ENCODE measurements around the gene RAP1GDS1. TPM values are rescaled to one million over a fixed set of nuclear protein-coding genes. Genes with fewer than 3 reads are reported as not detected.

The RAP1GDS1 gene
- total and polyA plus RNA-seq, 7 donors: 5.6 to 12.4 (median 9.9) TPM

GRCh38 chr4:98467627-98468072 lies 206.5 kb downstream of the RAP1GDS1 start:
- DNase-seq (peak; percentile 29 to 70), ATAC-seq (peak; percentile 83 to 94 (median 92))
- H3K27me3 ChIP-seq (ENCODE audit: insufficient read depth in 3 of 3, low read length in 2 of 3): peaks cover 0 to 4% (median 0%) of the 10 kb centered on the region in 3 donors
- H3K27ac ChIP-seq: no peak overlapping the region
- H3K4me1 ChIP-seq: peaks cover 3% of the 10 kb centered on the region
- no peaks in the 10 kb centered on the region for H3K9me3 ChIP-seq
- intact Hi-C loops (cut with DNase I): loop anchor here in 1 of 2 donors (2.0 to 10.0 kb wide), 2 partner anchors 313 to 997 kb away; no protein-coding TSS in a partner anchor
- TF ChIP-seq CTCF (IDR thresholded peaks at IDR 0.05): peak; percentile 70
- H3K4me3 ChIP-seq: peak overlapping the region; percentile 60
- 1 to 3% (median 2%) methylated on average over 20 of the region's 20 CpGs for WGBS, 3 donors
- H3K36me3 ChIP-seq (ENCODE audit: insufficient read depth in 1 of 2, low read depth in 1 of 2): no peaks in the 10 kb centered on the region

GRCh38 chr4:98468709-98469108 lies 207.5 kb downstream of the RAP1GDS1 start:
- peaks cover 3% of the 10 kb centered on the region for H3K4me1 ChIP-seq
- no peak for ATAC-seq

GRCh38 chr4:98469771-98470170 lies 208.6 kb downstream of the RAP1GDS1 start:
- WGBS, 3 donors: 61 to 68% (median 63%) methylated on average over 2 of the region's 2 CpGs
- Histone ChIP-seq H3K9me3 (no peaks in the 10 kb centered on the region), H3K27me3 (ENCODE audit: insufficient read depth in 3 of 3, low read length in 2 of 3) (peaks cover 0 to 4% (median 0%) of the 10 kb centered on the region in 3 donors), H3K27ac (no peak overlapping the region), H3K36me3 (ENCODE audit: insufficient read depth in 1 of 2, low read depth in 1 of 2) (no peaks in the 10 kb centered on the region), H3K4me3 (no peak overlapping the region), H3K4me1 (peaks cover 3% of the 10 kb centered on the region)
- ATAC-seq: no peak
- TF ChIP-seq CTCF (IDR thresholded peaks at IDR 0.05): no peak
- no peak for DNase-seq
- intact Hi-C loops (cut with DNase I): loop anchor here in 1 of 2 donors (10.0 kb wide), 1 partner anchor 315 kb away; no protein-coding TSS in a partner anchor

More at GRCh38 chr4:98468709-98469108, 207.5 kb downstream of the RAP1GDS1 start:
- Histone ChIP-seq H3K27me3 (ENCODE audit: insufficient read depth in 3 of 3, low read length in 2 of 3) (peaks cover 0 to 4% (median 0%) of the 10 kb centered on the region in 3 donors), H3K9me3 (no peaks in the 10 kb centered on the region), H3K27ac (no peak overlapping the region), H3K36me3 (ENCODE audit: insufficient read depth in 1 of 2, low read depth in 1 of 2) (no peaks in the 10 kb centered on the region), H3K4me3 (no peak overlapping the region)
- intact Hi-C loops (cut with DNase I): loop anchor here in 1 of 2 donors (10.0 kb wide), 1 partner anchor 314 kb away; no protein-coding TSS in a partner anchor
- DNase-seq: no peak
- 13 to 22% (median 20%) methylated on average over 6 of the region's 6 CpGs for WGBS, 3 donors
- no peak for TF ChIP-seq CTCF (IDR thresholded peaks at IDR 0.05)

GRCh38 chr4:98470366-98470765 lies 209.2 kb downstream of the RAP1GDS1 start:
- Histone ChIP-seq H3K9me3 (no peaks in the 10 kb centered on the region), H3K36me3 (ENCODE audit: insufficient read depth in 1 of 2, low read depth in 1 of 2) (no peaks in the 10 kb centered on the region), H3K27ac (no peak overlapping the region), H3K4me1 (peaks cover 3% of the 10 kb centered on the region), H3K4me3 (no peak overlapping the region), H3K27me3 (ENCODE audit: insufficient read depth in 3 of 3, low read length in 2 of 3) (peaks cover 0 to 4% (median 0%) of the 10 kb centered on the region in 3 donors)
- ATAC-seq (no peak), DNase-seq (no peak)
- 50 to 58% (median 52%) methylated on average over 3 of the region's 3 CpGs for WGBS, 3 donors
- intact Hi-C loops (cut with DNase I): no loop called here
- TF ChIP-seq CTCF (IDR thresholded peaks at IDR 0.05): no peak

- Histone ChIP-seq H3K9me3 (no peaks in the 10 kb centered on the region), H3K4me1 (peaks cover 3% of the 10 kb centered on the region), H3K4me3 (no peak overlapping the region), H3K27me3 (ENCODE audit: insufficient read depth in 3 of 3, low read length in 2 of 3) (peaks cover 0 to 4% (median 0%) of the 10 kb centered on the region in 3 donors), H3K36me3 (ENCODE audit: insufficient read depth in 1 of 2, low read depth in 1 of 2) (no peaks in the 10 kb centered on the region), H3K27ac (no peak overlapping the region)
- 48 to 66% (median 52%) methylated on average over 7 of the region's 7 CpGs for WGBS, 3 donors
- DNase-seq (no peak), ATAC-seq (no peak)
- no peak for TF ChIP-seq CTCF (IDR thresholded peaks at IDR 0.05)
- intact Hi-C loops (cut with DNase I): no loop called here
Measured at GRCh38 chr4:98470831-98471230, 209.6 kb downstream of the RAP1GDS1 start.
